Activated CD4-positive, alpha-beta T cell treated with anti-CD3 and anti-CD28 coated beads for 36 hours (primary cell): ENCODE data around the gene NLN. TPM values are rescaled to one million over a fixed set of nuclear protein-coding genes. Genes with fewer than 3 reads are reported as not detected.
"Not testable (repeated sequence)": the region's sequence is repeated elsewhere in the genome, so short reads cannot be mapped to it uniquely, and the experiment has no call there.

Source experiments
- ATAC-seq: fragments of 200-7000 bp; cut with Tn5 transposase; one replicate; pipeline ENCODE4 v1.10.0; 2021; ENCODE audit warnings: mild to moderate bottlenecking, moderate library complexity
- CTCF ChIA-PET: fragments of 350-600 bp; sonication (Branson Sonifier 250); formaldehyde crosslinking; loops from one replicate; lab custom pipeline; 2021; ENCODE audit warnings: antibody characterized with exemption; lab: Charles Lee
- POLR2A ChIA-PET: fragments of 350-600 bp; sonication (Branson Sonifier 250); formaldehyde crosslinking; loops from one replicate; lab custom pipeline; 2021; ENCODE audit warnings: antibody characterized with exemption, inconsistent platforms; lab: Charles Lee
- DNase-seq: peaks from one replicate; pipeline ENCODE4 v3.0.0-alpha.2; 2020
- H3K27ac Mint-ChIP-seq: one replicate; pipeline ENCODE4 v1.8.0; 2021; ENCODE audit warnings: mixed read lengths
- H3K27me3 Mint-ChIP-seq: one replicate; pipeline ENCODE4 v1.8.0; 2021; ENCODE audit warnings: mixed read lengths
- H3K36me3 Mint-ChIP-seq: one replicate; pipeline ENCODE4 v1.8.0; 2021; ENCODE audit warnings: low read depth, mixed read lengths
- H3K4me1 Mint-ChIP-seq: one replicate; pipeline ENCODE4 v1.8.0; 2021; ENCODE audit warnings: mixed read lengths
- H3K4me3 Mint-ChIP-seq: one replicate; pipeline ENCODE4 v1.8.0; 2021; ENCODE audit warnings: mild to moderate bottlenecking, moderate library complexity, mixed read lengths
- H3K9me3 Mint-ChIP-seq: one replicate; pipeline ENCODE4 v1.8.0; 2021; ENCODE audit warnings: low read depth, mixed read lengths
- intact Hi-C, 2 experiments: fragments of 100-400 bp; cut with DNase I in 1 of 2; cut with micrococcal nuclease in 1 of 2; formaldehyde crosslinking; loops; one replicate each; pipeline versions ENCODE4 v1.14.2 to v1.15.1; 2022 to 2024; cut with DNase I, micrococcal nuclease
- total RNA-seq, 2 experiments: library from RNA; stranded (reverse); gene quantifications; one replicate each; pipeline ENCODE4 v1.2.3, GENCODE V29; 2021

Gene NLN
- total RNA-seq, 2 experiments from 2014 or later, result 30.9 to 33.8 TPM

GRCh38 chr5:65704621-65705239 is 17.3 kb upstream of the NLN start:
- no peaks in the 10 kb centered on the region for H3K9me3 Mint-ChIP-seq
- CTCF ChIA-PET, result interaction anchor here (0.7 to 1.1 kb wide), 2 partner anchors 17 to 48 kb away, joined by 3 read pairs; partner anchors contain the start of genes NLN and SGTB
- peaks cover 35% of the 10 kb centered on the region for H3K36me3 Mint-ChIP-seq
- intact Hi-C loops, result no loop called here
- no peak overlapping the region for H3K27ac Mint-ChIP-seq
- no peak overlapping the region for H3K4me3 Mint-ChIP-seq
- ATAC-seq, result no peak
- POLR2A ChIA-PET, result interaction anchor here (0.7 kb wide), 1 partner anchor 265 kb away, joined by 6 read pairs; no protein-coding TSS in a partner anchor
- H3K4me1 Mint-ChIP-seq, result peaks cover 3% of the 10 kb centered on the region
- no peak for DNase-seq
- no peaks in the 10 kb centered on the region for H3K27me3 Mint-ChIP-seq

- intact Hi-C loops, result no loop called here
- Mint-ChIP-seq H3K4me3 (no peak overlapping the region), H3K27me3 (no peaks in the 10 kb centered on the region), H3K4me1 (peaks cover 13% of the 10 kb centered on the region), H3K36me3 (peaks cover 37% of the 10 kb centered on the region), H3K9me3 (no peaks in the 10 kb centered on the region), H3K27ac (no peak overlapping the region)
- DNase-seq (no peak), ATAC-seq (no peak)
- ChIA-PET POLR2A (no interaction called here), CTCF (no interaction called here)
Measured at GRCh38 chr5:65707663-65708062, 14.3 kb upstream of the NLN start.

GRCh38 chr5:65708145-65708544 is 13.9 kb upstream of the NLN start:
- POLR2A ChIA-PET, result no interaction called here

GRCh38 chr5:65718576-65719310 is 3.3 kb upstream of the NLN start:
- H3K9me3 Mint-ChIP-seq, result no peaks in the 10 kb centered on the region
- intact Hi-C loops, result no loop called here
- ATAC-seq (no peak), DNase-seq (no peak)
- ChIA-PET CTCF (no interaction called here), POLR2A (no interaction called here)
- peak overlapping the region; percentile 94 for H3K4me3 Mint-ChIP-seq
- H3K27ac Mint-ChIP-seq, result peak overlapping the region; percentile 93
- H3K27me3 Mint-ChIP-seq, result no peaks in the 10 kb centered on the region
- H3K36me3 Mint-ChIP-seq, result peaks cover 16% of the 10 kb centered on the region
- H3K4me1 Mint-ChIP-seq, result peaks cover 14% of the 10 kb centered on the region

More at GRCh38 chr5:65708145-65708544, 13.9 kb upstream of the NLN start:
- no peak for DNase-seq
- H3K27me3 Mint-ChIP-seq, result no peaks in the 10 kb centered on the region
- peaks cover 14% of the 10 kb centered on the region for H3K4me1 Mint-ChIP-seq
- no peak overlapping the region for H3K27ac Mint-ChIP-seq
- no peak for ATAC-seq
- CTCF ChIA-PET, result no interaction called here
- H3K9me3 Mint-ChIP-seq, result no peaks in the 10 kb centered on the region
- H3K36me3 Mint-ChIP-seq, result peaks cover 37% of the 10 kb centered on the region
- intact Hi-C loops, result no loop called here
- no peak overlapping the region for H3K4me3 Mint-ChIP-seq

GRCh38 chr5:65721050-65721719 is 820 bp upstream of the NLN start:
- ATAC-seq (peak; percentile 59), DNase-seq (peak; percentile 46)
- Mint-ChIP-seq H3K9me3 (no peaks in the 10 kb centered on the region), H3K4me1 (peaks cover 20% of the 10 kb centered on the region), H3K27ac (peak overlapping the region; percentile 93), H3K27me3 (no peaks in the 10 kb centered on the region), H3K4me3 (peak overlapping the region; percentile 94), H3K36me3 (peaks cover 7% of the 10 kb centered on the region)
- ChIA-PET CTCF (interaction anchor here (0.6 to 2.1 kb wide), 5 partner anchors 10 to 511 kb away, joined by 3 to 8 read pairs (median 3); partner anchors contain the start of gene TRIM23), POLR2A (interaction anchor here (0.9 to 1.1 kb wide), 3 partner anchors 55 to 420 kb away, joined by 3 to 4 read pairs (median 3); partner anchors contain the start of genes CENPK and PPWD1)
- intact Hi-C loops, result no loop called here

- H3K9me3 Mint-ChIP-seq, result no peaks in the 10 kb centered on the region
- H3K36me3 Mint-ChIP-seq, result peaks cover 7% of the 10 kb centered on the region
- DNase-seq (peak; percentile 12), ATAC-seq (no peak)
- intact Hi-C loops, result loop anchor here in 1 of 2 experiments (1.0 kb wide), 5 partner anchors 98 to 448 kb away; partner anchors contain the start of genes CENPK, ERBIN, PPWD1 and SREK1
- no peaks in the 10 kb centered on the region for H3K27me3 Mint-ChIP-seq
- POLR2A ChIA-PET, result interaction anchor here (0.6 kb wide), 1 partner anchor 1169 kb away, joined by 3 read pairs; no protein-coding TSS in a partner anchor
- H3K4me1 Mint-ChIP-seq, result peaks cover 20% of the 10 kb centered on the region
- peak overlapping the region; percentile 94 for H3K4me3 Mint-ChIP-seq
- CTCF ChIA-PET, result interaction anchor here (0.7 to 1.7 kb wide), 4 partner anchors 13 to 430 kb away, joined by 3 to 5 read pairs (median 4); no protein-coding TSS in a partner anchor
- peak overlapping the region; percentile 92 for H3K27ac Mint-ChIP-seq
Measured at GRCh38 chr5:65722575-65723403, 784 bp downstream of the NLN start.

- ATAC-seq (no peak), DNase-seq (no peak)
- intact Hi-C loops, result no loop called here
- Mint-ChIP-seq H3K36me3 (peaks cover 1% of the 10 kb centered on the region), H3K9me3 (no peaks in the 10 kb centered on the region), H3K27ac (no peak overlapping the region), H3K27me3 (no peaks in the 10 kb centered on the region), H3K4me3 (no peak overlapping the region), H3K4me1 (peaks cover 11% of the 10 kb centered on the region)
- ChIA-PET POLR2A (interaction anchor here (0.6 kb wide), 1 partner anchor 93 kb away, joined by 4 read pairs; no protein-coding TSS in a partner anchor), CTCF (interaction anchor here (1.0 to 1.3 kb wide), 2 partner anchors 10 to 15 kb away, joined by 4 to 5 read pairs; no protein-coding TSS in a partner anchor)
Measured at GRCh38 chr5:65727491-65728156, 5.6 kb downstream of the NLN start.

- no peaks in the 10 kb centered on the region for H3K27me3 Mint-ChIP-seq
- POLR2A ChIA-PET, result no interaction called here
- no peak overlapping the region for H3K27ac Mint-ChIP-seq
- H3K9me3 Mint-ChIP-seq, result no peaks in the 10 kb centered on the region
- no peak overlapping the region for H3K4me3 Mint-ChIP-seq
- ATAC-seq (no peak), DNase-seq (no peak)
- intact Hi-C loops, result no loop called here
- peaks cover 8% of the 10 kb centered on the region for H3K4me1 Mint-ChIP-seq
- H3K36me3 Mint-ChIP-seq, result no peaks in the 10 kb centered on the region
- CTCF ChIA-PET, result interaction anchor here (1.0 to 1.3 kb wide), 2 partner anchors 9 to 15 kb away, joined by 4 to 5 read pairs; no protein-coding TSS in a partner anchor
Measured at GRCh38 chr5:65728218-65728617, 6.2 kb downstream of the NLN start.

- CTCF ChIA-PET, result interaction anchor here (0.6 kb wide), 1 partner anchor 11 kb away, joined by 3 read pairs; no protein-coding TSS in a partner anchor
- intact Hi-C loops, result no loop called here
- Mint-ChIP-seq H3K27ac (no peak overlapping the region), H3K36me3 (no peaks in the 10 kb centered on the region), H3K4me3 (no peak overlapping the region), H3K27me3 (no peaks in the 10 kb centered on the region), H3K9me3 (no peaks in the 10 kb centered on the region), H3K4me1 (peaks cover 12% of the 10 kb centered on the region)
- DNase-seq (no peak), ATAC-seq (no peak)
- POLR2A ChIA-PET, result no interaction called here
Measured at GRCh38 chr5:65730910-65731309, 8.9 kb downstream of the NLN start.

- POLR2A ChIA-PET, ATAC-seq, H3K4me3 Mint-ChIP-seq, CTCF ChIA-PET, H3K9me3 Mint-ChIP-seq, H3K27ac Mint-ChIP-seq, H3K36me3 Mint-ChIP-seq, DNase-seq, H3K27me3 Mint-ChIP-seq, intact Hi-C loops: not testable (repeated sequence)
- H3K4me1 Mint-ChIP-seq, result peaks cover 12% of the 10 kb centered on the region
Measured at GRCh38 chr5:65732046-65732445, 10.0 kb downstream of the NLN start.
